Thyroid gland (tissue), 4 donors: ENCODE data around the gene SGCA. TPM values are rescaled to one million over a fixed set of nuclear protein-coding genes. Genes with fewer than 3 reads are reported as not detected.

Experiments
- DNase-seq, 2 donors: peaks; one replicate each; pipeline ENCODE4 v3.0.0-alpha.2; 2019
- H3K27ac ChIP-seq, 3 donors: fragments of 200-600 bp; sonication (generic); 1 replicate in 2 of 3; 2 replicates in 1 of 3; pipeline ENCODE4 v1.5.1; 2016 to 2019; ENCODE audit warnings: mild to moderate bottlenecking in 1 of 3, moderate library complexity in 1 of 3
- H3K27me3 ChIP-seq: fragments of 200-600 bp; sonication (generic); one replicate; pipeline ENCODE4 v1.5.1; 2019
- H3K36me3 ChIP-seq, 2 donors: fragments of 200-600 bp; sonication (generic); one replicate each; pipeline ENCODE4 v1.5.1; 2016 to 2019
- H3K4me1 ChIP-seq, 2 donors: fragments of 200-600 bp; sonication (generic); one replicate each; pipeline ENCODE4 v1.5.1; 2017 to 2019
- H3K4me3 ChIP-seq, 3 donors: fragments of 200-600 bp; sonication (generic); replicated peaks in 1 of 3; 1 replicate in 2 of 3; 2 replicates in 1 of 3; pipeline ENCODE4 v1.5.1; 2016; ENCODE audit warnings: mild to moderate bottlenecking in 1 of 3
- H3K9me3 ChIP-seq: fragments of 200-600 bp; sonication (generic); one replicate; pipeline ENCODE4 v1.5.1; 2017
- CTCF ChIP-seq, 6 experiments: fragments of 200-600 bp in 3 of 6; fragments of 450-650 bp in 3 of 6; sonication (generic) in 3 of 6; IDR thresholded peaks; one replicate each; pipeline ENCODE4 v1.5.1; 2016 to 2019; ENCODE audit warnings: antibody characterized with exemption in 6 of 6, mild to moderate bottlenecking in 2 of 6, inconsistent platforms in 1 of 6, moderate library complexity in 1 of 6
- POLR2A ChIP-seq, 2 donors: fragments of 450-650 bp; IDR thresholded peaks; one replicate each; pipeline ENCODE4 v1.6.1; 2017; ENCODE audit warnings: antibody characterized with exemption in 2 of 2, mild to moderate bottlenecking in 2 of 2, moderate library complexity in 1 of 2
- WGBS, 2 donors: methylation state at CpG; one replicate each; pipeline ENCODE4 v1.1.5; 2017; 5-methylcytosine and 5-hydroxymethylcytosine counted together
- intact Hi-C: fragments of 100-400 bp; cut with DNase I; formaldehyde crosslinking; loops from one replicate; pipeline ENCODE4 v1.15.1; 2023
- total RNA-seq, 4 donors: library from RNA; depleted of rRNA; stranded (reverse); fragments of >200 nt; gene quantifications; one replicate each; pipeline ENCODE4 v1.2.3, GENCODE V29; 2016

Gene SGCA
- total RNA-seq, 4 donors from 2014 or later, result 2.0 TPM; not detected in 3

- Histone ChIP-seq H3K4me1 (no peaks in the 10 kb centered on the region), H3K36me3 (peaks cover 0 to 13% of the 10 kb centered on the region in 2 donors), H3K27me3 (no peaks in the 10 kb centered on the region), H3K9me3 (no peaks in the 10 kb centered on the region), H3K27ac (no peak overlapping the region), H3K4me3 (no peak overlapping the region)
- DNase-seq, result no peak
- 77 to 96% methylated on average over 16 of the region's 17 CpGs for WGBS, 2 donors
- TF ChIP-seq CTCF (IDR thresholded peaks at IDR 0.05) (no peak), POLR2A (IDR thresholded peaks at IDR 0.05) (no peak)
- intact Hi-C loops, result no loop called here
Observed at GRCh38 chr17:50187751-50188530, 22.1 kb downstream of the SGCA start.

GRCh38 chr17:50188531-50188920 lies 22.7 kb downstream of the SGCA start:
- 82 to 83% methylated on average over 8 to 11 of the region's 13 CpGs for WGBS, 2 donors

GRCh38 chr17:50188921-50189549 lies 23.2 kb downstream of the SGCA start:
- Histone ChIP-seq H3K4me3 (no peak overlapping the region), H3K9me3 (no peaks in the 10 kb centered on the region), H3K27me3 (no peaks in the 10 kb centered on the region), H3K4me1 (no peaks in the 10 kb centered on the region), H3K27ac (no peak overlapping the region), H3K36me3 (peaks cover 0 to 19% of the 10 kb centered on the region in 2 donors)
- 71% methylated on average over 6 of the region's 11 CpGs for WGBS, 2 donors
- intact Hi-C loops, result no loop called here
- DNase-seq, result no peak
- TF ChIP-seq CTCF (IDR thresholded peaks at IDR 0.05) (no peak), POLR2A (IDR thresholded peaks at IDR 0.05) (no peak)

More at GRCh38 chr17:50188531-50188920, 22.7 kb downstream of the SGCA start:
- intact Hi-C loops, result no loop called here
- H3K4me1 ChIP-seq, result no peaks in the 10 kb centered on the region
- no peak overlapping the region for H3K4me3 ChIP-seq
- H3K27ac ChIP-seq, result no peak overlapping the region
- no peak for DNase-seq
- H3K36me3 ChIP-seq, result peaks cover 0 to 14% of the 10 kb centered on the region in 2 donors
- no peak for TF ChIP-seq POLR2A (IDR thresholded peaks at IDR 0.05)
- no peak for TF ChIP-seq CTCF (IDR thresholded peaks at IDR 0.05)
- H3K27me3 ChIP-seq, result no peaks in the 10 kb centered on the region
- H3K9me3 ChIP-seq, result no peaks in the 10 kb centered on the region

DNA sequence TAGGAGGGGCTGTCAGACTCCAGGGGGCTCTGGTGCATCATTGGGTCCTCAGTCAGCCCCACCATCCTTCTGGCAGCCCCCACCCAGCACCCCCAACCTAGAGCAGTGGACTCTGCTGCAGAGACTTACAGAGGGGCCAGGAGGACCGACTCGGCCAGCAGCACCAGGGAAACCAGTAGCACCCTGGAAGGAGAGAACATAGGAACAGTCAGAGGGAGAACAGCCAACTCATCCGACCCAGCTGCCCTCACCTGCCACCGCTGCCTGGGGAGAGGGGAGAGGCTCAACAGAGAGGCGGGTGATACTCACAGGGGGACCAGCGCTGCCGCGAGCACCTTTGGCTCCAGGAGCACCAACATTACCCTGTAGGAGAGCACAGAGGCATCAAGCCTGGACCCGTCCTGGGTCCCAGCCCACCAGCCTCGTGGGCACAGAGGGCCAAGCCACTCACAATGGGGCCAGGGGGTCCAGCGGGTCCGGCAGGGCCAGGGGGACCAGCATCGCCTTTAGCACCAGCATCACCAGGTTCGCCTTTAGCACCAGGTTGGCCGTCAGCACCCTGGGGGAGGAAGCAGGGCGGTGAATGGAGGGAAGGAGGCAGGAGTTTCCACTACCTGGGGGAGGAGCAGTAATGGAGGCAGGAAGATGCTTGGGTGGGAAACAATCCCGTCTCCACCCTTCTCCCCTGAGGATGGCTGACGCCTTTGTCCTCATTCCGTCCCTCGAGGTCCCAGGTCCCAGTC lies 23.9 kb downstream of the SGCA start:
- DNase-seq, result no peak
- H3K27ac ChIP-seq, result no peak overlapping the region
- no peaks in the 10 kb centered on the region for H3K27me3 ChIP-seq
- peaks cover 0 to 25% of the 10 kb centered on the region in 2 donors for H3K36me3 ChIP-seq
- TF ChIP-seq POLR2A (IDR thresholded peaks at IDR 0.05), result no peak
- no peak for TF ChIP-seq CTCF (IDR thresholded peaks at IDR 0.05)
- H3K4me3 ChIP-seq, result no peak overlapping the region
- no peaks in the 10 kb centered on the region for H3K9me3 ChIP-seq
- no peaks in the 10 kb centered on the region for H3K4me1 ChIP-seq
- 80 to 88% methylated on average over 11 to 18 of the region's 20 CpGs for WGBS, 2 donors
- intact Hi-C loops, result no loop called here

DNA sequence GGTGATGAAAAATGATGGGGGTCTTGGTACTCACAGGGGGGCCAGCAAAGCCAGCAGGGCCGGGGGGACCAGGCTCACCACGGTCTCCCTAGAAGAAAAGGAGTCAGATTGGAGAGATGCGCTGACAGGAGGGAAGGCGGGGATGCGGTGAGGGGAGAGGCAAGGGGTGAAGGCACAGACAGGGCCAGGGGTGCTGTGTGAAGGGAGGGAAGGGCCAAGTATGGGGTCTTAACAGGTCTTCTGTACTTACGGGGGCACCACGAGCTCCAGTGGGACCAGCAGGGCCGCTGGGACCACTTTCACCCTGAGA lies 24.4 kb downstream of the SGCA start:
- no peak overlapping the region for H3K4me3 ChIP-seq
- TF ChIP-seq CTCF (IDR thresholded peaks at IDR 0.05) (no peak), POLR2A (IDR thresholded peaks at IDR 0.05) (no peak)
- H3K36me3 ChIP-seq, result peaks cover 0 to 30% of the 10 kb centered on the region in 2 donors
- intact Hi-C loops, result no loop called here
- no peak for DNase-seq
- no peak overlapping the region for H3K27ac ChIP-seq
- no peaks in the 10 kb centered on the region for H3K4me1 ChIP-seq
- no peaks in the 10 kb centered on the region for H3K27me3 ChIP-seq
- no peaks in the 10 kb centered on the region for H3K9me3 ChIP-seq
- WGBS, 2 donors, result 86 to 87% methylated on average over 8 of the region's 8 CpGs
